BLaER1 treated with 17β-estradiol and CSF1 and Interleukin-3, amounts not matched to agents 10 nM and 100 nM (cell line): Measurements from ENCODE around the gene UPF2.

ENCODE experiments used
- H3K27ac ChIP-seq, 11 experiments: shearing (Covaris generic); formaldehyde crosslinking; 2 replicates each; pipeline ENCODE4 v1.8.1; 2022
- H3K27me3 ChIP-seq, 11 experiments: shearing (Covaris generic); formaldehyde crosslinking; 2 replicates each; pipeline ENCODE4 v1.8.1; 2022
- H3K36me3 ChIP-seq, 11 experiments: shearing (Covaris generic); formaldehyde crosslinking; 2 replicates each; pipeline ENCODE4 v1.8.1; 2022
- H3K4me1 ChIP-seq, 10 experiments: shearing (Covaris generic); formaldehyde crosslinking; 2 replicates each; pipeline ENCODE4 v1.8.1; 2022
- H3K4me2 ChIP-seq, 11 experiments: shearing (Covaris generic); formaldehyde crosslinking; 2 replicates each; pipeline ENCODE4 v1.8.1; 2022
- H3K4me3 ChIP-seq, 10 experiments: shearing (Covaris generic); formaldehyde crosslinking; 2 replicates each; pipeline ENCODE4 v1.8.1; 2022
- H3K9ac ChIP-seq, 11 experiments: shearing (Covaris generic); formaldehyde crosslinking; 2 replicates each; pipeline ENCODE4 v1.8.1; 2022
- H3K9me3 ChIP-seq, 11 experiments: shearing (Covaris generic); formaldehyde crosslinking; replicated peaks in 1 of 11; 2 replicates each; pipeline ENCODE4 v1.8.1; 2022
- H4K20me1 ChIP-seq, 11 experiments: shearing (Covaris generic); formaldehyde crosslinking; 2 replicates each; pipeline ENCODE4 v1.8.1; 2022
- Cebpa-rat ChIP-seq, 11 experiments: shearing (Covaris generic); IDR thresholded peaks; 2 replicates each; pipeline ENCODE4 v1.8.1; 2022

Gene UPF2

GRCh38 chr10:11874568-11875493, 167.8 kb downstream of the UPF2 start:
- H3K4me1 ChIP-seq: peaks cover 38 to 87% (median 69%) of the 10 kb centered on the region in 10 experiments
- H3K27ac ChIP-seq: peak overlapping the region in 4 of 11 experiments; percentile 1 to 53 (median 10); a peak in 4 of 22 replicates
- H3K4me3 ChIP-seq: no peak overlapping the region
- peak overlapping the region; percentile 36 to 82 (median 66) for H3K4me2 ChIP-seq
- peak overlapping the region in 3 of 11 experiments; percentile 5 to 26 (median 15); a peak in 3 of 22 replicates for H3K9ac ChIP-seq
- H4K20me1 ChIP-seq: no peaks in the 10 kb centered on the region
- H3K27me3 ChIP-seq: no peaks in the 10 kb centered on the region
- H3K36me3 ChIP-seq: peaks cover 0 to 6% (median 5%) of the 10 kb centered on the region in 11 experiments; a peak in 12 of 22 replicates
- no peak for TF ChIP-seq Cebpa-rat (IDR thresholded peaks at IDR 0.05)
- H3K9me3 ChIP-seq: peaks cover 0 to 6% (median 0%) of the 10 kb centered on the region in 11 experiments; a peak in 2 of 22 replicates

GRCh38 chr10:11871466-11871865, 171.1 kb downstream of the UPF2 start:
- peak overlapping the region; percentile 28 to 78 (median 68) for H3K4me2 ChIP-seq
- TF ChIP-seq Cebpa-rat (IDR thresholded peaks at IDR 0.05): no peak
- peaks cover 28 to 63% (median 53%) of the 10 kb centered on the region in 10 experiments for H3K4me1 ChIP-seq
- H3K27me3 ChIP-seq: no peaks in the 10 kb centered on the region
- peaks cover 0 to 8% (median 0%) of the 10 kb centered on the region in 11 experiments; a peak in 2 of 22 replicates for H3K9me3 ChIP-seq
- H3K27ac ChIP-seq: peak overlapping the region in 2 of 11 experiments; percentile 6 to 33; a peak in 2 of 22 replicates
- H4K20me1 ChIP-seq: no peaks in the 10 kb centered on the region
- peak overlapping the region in 3 of 11 experiments; percentile 0 to 23 (median 20); a peak in 3 of 22 replicates for H3K9ac ChIP-seq
- H3K36me3 ChIP-seq: peaks cover 0 to 16% (median 8%) of the 10 kb centered on the region in 11 experiments; a peak in 15 of 22 replicates
- H3K4me3 ChIP-seq: peak overlapping the region in 1 of 10 experiments; percentile 5; a peak in 3 of 20 replicates

- no peaks in the 10 kb centered on the region; a peak in 1 of 22 replicates for H4K20me1 ChIP-seq
- H3K9me3 ChIP-seq: peaks cover 0 to 8% (median 0%) of the 10 kb centered on the region in 11 experiments; a peak in 2 of 22 replicates
- H3K27ac ChIP-seq: peak overlapping the region in 2 of 11 experiments; percentile 6 to 33; a peak in 3 of 22 replicates
- no peak for TF ChIP-seq Cebpa-rat (IDR thresholded peaks at IDR 0.05)
- H3K4me1 ChIP-seq: peaks cover 24 to 58% (median 48%) of the 10 kb centered on the region in 10 experiments
- H3K4me3 ChIP-seq: peak overlapping the region in 1 of 10 experiments; percentile 5; a peak in 1 of 20 replicates
- H3K36me3 ChIP-seq: peaks cover 0 to 16% (median 10%) of the 10 kb centered on the region in 11 experiments; a peak in 15 of 22 replicates
- peak overlapping the region; percentile 28 to 78 (median 68) for H3K4me2 ChIP-seq
- H3K27me3 ChIP-seq: no peaks in the 10 kb centered on the region
- peak overlapping the region in 3 of 11 experiments; percentile 0 to 23 (median 20); a peak in 3 of 22 replicates for H3K9ac ChIP-seq
These were observed 171.7 kb downstream of the UPF2 start for GRCh38 chr10:11870900-11871400.

- Histone ChIP-seq H3K4me3 (no peak overlapping the region), H3K27me3 (no peaks in the 10 kb centered on the region), H4K20me1 (no peaks in the 10 kb centered on the region; a peak in 1 of 22 replicates), H3K9ac (no peak overlapping the region), H3K27ac (no peak overlapping the region), H3K36me3 (peaks cover 0 to 16% (median 10%) of the 10 kb centered on the region in 11 experiments; a peak in 15 of 22 replicates), H3K4me1 (peaks cover 24 to 53% (median 43%) of the 10 kb centered on the region in 10 experiments), H3K9me3 (peaks cover 0 to 8% (median 0%) of the 10 kb centered on the region in 11 experiments; a peak in 2 of 22 replicates), H3K4me2 (peak overlapping the region in 5 of 11 experiments; percentile 63 to 78 (median 68); a peak in 5 of 22 replicates)
- TF ChIP-seq Cebpa-rat (IDR thresholded peaks at IDR 0.05): no peak
These were observed 172.2 kb downstream of the UPF2 start for GRCh38 chr10:11870461-11870780.
